Gastrocnemius medialis (tissue), 4 donors: ENCODE results near the gene SMPDL3A.

ENCODE experiments used
- POLR2A ChIP-seq, 2 donors: fragments of 450-650 bp; IDR thresholded peaks; one replicate each; pipeline ENCODE4 v1.6.1; 2017; ENCODE audit warnings: antibody characterized with exemption in 2 of 2, mild to moderate bottlenecking in 2 of 2, moderate library complexity in 2 of 2
- TF ChIP-seq, protein P1 (sequence below), 5 experiments: fragments of 450-650 bp in 3 of 5; fragments of 200-600 bp in 2 of 5; sonication (generic) in 2 of 5; IDR thresholded peaks in 4 of 5; conservative IDR thresholded peaks in 1 of 5; 1 replicate in 4 of 5; 2 replicates in 1 of 5; pipeline ENCODE4 v1.5.1; 2016 to 2019; ENCODE audit warnings: antibody characterized with exemption in 5 of 5, mild to moderate bottlenecking in 3 of 5, moderate library complexity in 3 of 5

DNA sequence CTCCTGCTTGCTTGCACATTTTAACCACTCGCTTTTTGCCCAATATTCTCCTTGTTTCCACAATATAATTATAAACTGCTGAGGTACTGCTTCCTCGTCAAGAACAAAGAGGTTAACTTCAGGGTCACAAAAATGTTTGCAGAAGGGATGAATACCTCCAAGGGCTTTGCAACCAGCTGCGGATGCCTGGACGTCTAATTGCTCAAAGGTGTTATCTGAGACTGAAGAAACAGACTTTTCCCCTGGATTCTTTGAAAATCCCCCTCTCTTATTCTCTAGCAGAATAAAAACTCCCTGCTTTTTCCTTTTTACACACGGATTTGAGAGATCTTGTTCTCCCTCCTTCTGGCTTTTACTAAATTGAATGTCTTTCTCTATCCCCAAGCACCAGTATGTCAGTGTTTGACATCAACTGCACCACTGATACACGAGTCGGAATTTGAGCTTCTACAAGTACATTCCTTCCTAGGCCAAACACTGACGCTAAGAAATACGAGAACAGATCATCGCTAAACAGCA lies 336 bp upstream of the SMPDL3A start:
- TF ChIP-seq, protein P1, sequence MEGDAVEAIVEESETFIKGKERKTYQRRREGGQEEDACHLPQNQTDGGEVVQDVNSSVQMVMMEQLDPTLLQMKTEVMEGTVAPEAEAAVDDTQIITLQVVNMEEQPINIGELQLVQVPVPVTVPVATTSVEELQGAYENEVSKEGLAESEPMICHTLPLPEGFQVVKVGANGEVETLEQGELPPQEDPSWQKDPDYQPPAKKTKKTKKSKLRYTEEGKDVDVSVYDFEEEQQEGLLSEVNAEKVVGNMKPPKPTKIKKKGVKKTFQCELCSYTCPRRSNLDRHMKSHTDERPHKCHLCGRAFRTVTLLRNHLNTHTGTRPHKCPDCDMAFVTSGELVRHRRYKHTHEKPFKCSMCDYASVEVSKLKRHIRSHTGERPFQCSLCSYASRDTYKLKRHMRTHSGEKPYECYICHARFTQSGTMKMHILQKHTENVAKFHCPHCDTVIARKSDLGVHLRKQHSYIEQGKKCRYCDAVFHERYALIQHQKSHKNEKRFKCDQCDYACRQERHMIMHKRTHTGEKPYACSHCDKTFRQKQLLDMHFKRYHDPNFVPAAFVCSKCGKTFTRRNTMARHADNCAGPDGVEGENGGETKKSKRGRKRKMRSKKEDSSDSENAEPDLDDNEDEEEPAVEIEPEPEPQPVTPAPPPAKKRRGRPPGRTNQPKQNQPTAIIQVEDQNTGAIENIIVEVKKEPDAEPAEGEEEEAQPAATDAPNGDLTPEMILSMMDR (IDR thresholded peaks at IDR 0.05 in 4 of 5, conservative IDR thresholded peaks at IDR 0.05 in 1 of 5), result no peak
- TF ChIP-seq POLR2A (IDR thresholded peaks at IDR 0.05), result no peak
